ENCODE results near the gene NACAD. TPM values are rescaled to one million over a fixed set of nuclear protein-coding genes. Genes with fewer than 3 reads are reported as not detected.

Gene NACAD
- polyA plus RNA-seq, 1 donor from 2014 or later: 14.5 TPM

GRCh38 chr7:45130910-45131309, 42.1 kb upstream of the NACAD start:
- Histone ChIP-seq H3K9me3 (ENCODE audit: low read length) (no peaks in the 10 kb centered on the region), H4K20me1 (ENCODE audit: insufficient read depth) (no peaks in the 10 kb centered on the region), H3K9me2 (ENCODE audit: insufficient read depth, low read length) (no peaks in the 10 kb centered on the region), H3K27ac (ENCODE audit: low read length) (no peak overlapping the region), H3K27me3 (ENCODE audit: insufficient read depth, low read depth, low read length) (no peaks in the 10 kb centered on the region), H3K79me2 (replicated peaks; ENCODE audit: insufficient read depth, low read length) (no peaks in the 10 kb centered on the region), H2AFZ (ENCODE audit: low read depth, low read length) (no peak overlapping the region), H3K9ac (ENCODE audit: low read length) (no peak overlapping the region), H3F3A (ENCODE audit: insufficient read depth, low read length, poor library complexity, severe bottlenecking) (no peaks in the 10 kb centered on the region), H3K4me2 (ENCODE audit: low read length) (no peak overlapping the region), H3K4me3 (ENCODE audit: low read length) (no peak overlapping the region), H3K36me3 (ENCODE audit: insufficient read depth, low read length) (no peaks in the 10 kb centered on the region)
- TF ChIP-seq CTCF (IDR thresholded peaks at IDR 0.05; ENCODE audit: poor library complexity, severe bottlenecking) (no peak), EZH2 (IDR thresholded peaks at IDR 0.05; ENCODE audit: borderline replicate concordance, insufficient read depth, low read length, poor library complexity, severe bottlenecking) (no peak), TAF1 (IDR thresholded peaks at IDR 0.05; ENCODE audit: low read depth) (no peak), SMC3 (conservative IDR thresholded peaks at IDR 0.05; ENCODE audit: poor library complexity) (no peak), POLR2AphosphoS5 (IDR thresholded peaks at IDR 0.05) (no peak), REST (IDR thresholded peaks at IDR 0.05; ENCODE audit: borderline replicate concordance) (no peak), EP300 (conservative IDR thresholded peaks at IDR 0.05; ENCODE audit: poor library complexity, severe bottlenecking) (no peak), RAD21 (conservative IDR thresholded peaks at IDR 0.05) (no peak), MXI1 (conservative IDR thresholded peaks at IDR 0.05; ENCODE audit: poor library complexity, severe bottlenecking) (no peak)

- Histone ChIP-seq H3K4me3 (ENCODE audit: low read length) (no peak overlapping the region), H3K4me2 (ENCODE audit: low read length) (no peak overlapping the region), H3K9me2 (ENCODE audit: insufficient read depth, low read length) (no peaks in the 10 kb centered on the region), H3K27me3 (ENCODE audit: insufficient read depth, low read depth, low read length) (no peaks in the 10 kb centered on the region), H3K36me3 (ENCODE audit: insufficient read depth, low read length) (no peaks in the 10 kb centered on the region), H3F3A (ENCODE audit: insufficient read depth, low read length, poor library complexity, severe bottlenecking) (no peaks in the 10 kb centered on the region), H4K20me1 (ENCODE audit: insufficient read depth) (no peaks in the 10 kb centered on the region), H3K9ac (ENCODE audit: low read length) (no peak overlapping the region), H2AFZ (ENCODE audit: low read depth, low read length) (no peak overlapping the region), H3K79me2 (replicated peaks; ENCODE audit: insufficient read depth, low read length) (no peaks in the 10 kb centered on the region), H3K9me3 (ENCODE audit: low read length) (no peaks in the 10 kb centered on the region), H3K27ac (ENCODE audit: low read length) (no peak overlapping the region)
- TF ChIP-seq EP300 (conservative IDR thresholded peaks at IDR 0.05; ENCODE audit: poor library complexity, severe bottlenecking) (no peak), POLR2AphosphoS5 (IDR thresholded peaks at IDR 0.05) (no peak), SMC3 (conservative IDR thresholded peaks at IDR 0.05; ENCODE audit: poor library complexity) (no peak), MXI1 (conservative IDR thresholded peaks at IDR 0.05; ENCODE audit: poor library complexity, severe bottlenecking) (no peak), RAD21 (conservative IDR thresholded peaks at IDR 0.05) (no peak), REST (IDR thresholded peaks at IDR 0.05; ENCODE audit: borderline replicate concordance) (no peak), EZH2 (IDR thresholded peaks at IDR 0.05; ENCODE audit: borderline replicate concordance, insufficient read depth, low read length, poor library complexity, severe bottlenecking) (no peak), TAF1 (IDR thresholded peaks at IDR 0.05; ENCODE audit: low read depth) (no peak), CTCF (IDR thresholded peaks at IDR 0.05; ENCODE audit: poor library complexity, severe bottlenecking) (no peak)
Measured at GRCh38 chr7:45129906-45130305, 41.1 kb upstream of the NACAD start.
